SK-N-SH (cell line): ENCODE measurements around the gene CST3. TPM values are rescaled to one million over a fixed set of nuclear protein-coding genes. Genes with fewer than 3 reads are reported as not detected.

Experiments
- CTCF ChIA-PET: fragments of 300-600, 350-600 bp; formaldehyde crosslinking; extraction: SDS; loops from one replicate; lab custom pipeline; 2021; lab: Yijun Ruan, JAX
- POLR2A ChIA-PET: fragments of 350-600 bp; sonication (Branson Sonifier 250); formaldehyde crosslinking; extraction: SDS; loops from one replicate; lab custom pipeline; 2020; ENCODE audit warnings: antibody characterized with exemption, inconsistent platforms; lab: Yijun Ruan, JAX
- DNase-seq: peaks from one replicate; pipeline ENCODE4 v3.0.0; 2012
- H2AFZ ChIP-seq: fragments of 200-600 bp; sonication (generic); 2 replicates; pipeline ENCODE4 v1.8.1; 2016; ENCODE audit warnings: antibody characterized with exemption, mild to moderate bottlenecking, low read depth
- H3F3A ChIP-seq: fragments of 200-600 bp; sonication (generic); replicated peaks from 2 replicates; pipeline ENCODE3; 2016; ENCODE audit warnings: antibody characterized with exemption, mild to moderate bottlenecking; ENCODE audit not compliant: insufficient read depth
- H3K27ac ChIP-seq, 2 experiments: fragments of 200-500 bp in 1 of 2; fragments of 200-600 bp in 1 of 2; sonication (Bioruptor generic) in 1 of 2; sonication (generic), shearing (Covaris generic) in 1 of 2; 2 replicates each; pipeline versions ENCODE4 v1.5.1 to v1.6.1; 2014 to 2016; ENCODE audit warnings: low read depth in 2 of 2, inconsistent platforms in 1 of 2, low read length in 1 of 2, mild to moderate bottlenecking in 1 of 2, mixed read lengths in 1 of 2
- H3K27me3 ChIP-seq: fragments of 200-600 bp; sonication (generic), shearing (Covaris generic); 2 replicates; pipeline ENCODE4 v1.6.1; 2016; ENCODE audit warnings: mixed run types; ENCODE audit not compliant: insufficient read depth
- H3K36me3 ChIP-seq, 2 experiments: fragments of 200-500 bp in 1 of 2; fragments of 200-600 bp in 1 of 2; sonication (Bioruptor generic) in 1 of 2; sonication (generic) in 1 of 2; replicated peaks in 1 of 2; 2 replicates each; pipeline versions ENCODE3 to v1.5.1; 2014 to 2016; ENCODE audit warnings: low read length in 1 of 2, mild to moderate bottlenecking in 1 of 2; ENCODE audit not compliant: insufficient read depth in 2 of 2, control insufficient read depth in 1 of 2
- H3K4me1 ChIP-seq, 2 experiments: fragments of 200-500 bp in 1 of 2; fragments of 200-600 bp in 1 of 2; sonication (Bioruptor generic) in 1 of 2; sonication (generic), shearing (Covaris generic) in 1 of 2; 2 replicates each; pipeline versions ENCODE4 v1.5.1 to v1.6.1; 2014 to 2016; ENCODE audit warnings: low read depth in 1 of 2, low read length in 1 of 2, mixed run types in 1 of 2; ENCODE audit not compliant: insufficient read depth in 2 of 2, control insufficient read depth in 1 of 2
- H3K4me2 ChIP-seq: fragments of 200-600 bp; sonication (generic), shearing (Covaris generic); 2 replicates; pipeline ENCODE4 v1.6.1; 2017; ENCODE audit warnings: mixed run types
- H3K4me3 ChIP-seq, 2 experiments: fragments of 200-500 bp in 1 of 2; fragments of 200-600 bp in 1 of 2; sonication (Bioruptor generic) in 1 of 2; sonication (generic), shearing (Covaris generic) in 1 of 2; 2 replicates each; pipeline versions ENCODE4 v1.5.1 to v1.8.1; 2014 to 2016; ENCODE audit warnings: low read depth in 2 of 2, inconsistent platforms in 1 of 2, low read length in 1 of 2, mild to moderate bottlenecking in 1 of 2, mixed read lengths in 1 of 2, moderate library complexity in 1 of 2
- H3K79me2 ChIP-seq: fragments of 200-600 bp; sonication (generic); 2 replicates; pipeline ENCODE4 v1.8.1; 2017; ENCODE audit warnings: mild to moderate bottlenecking; ENCODE audit not compliant: insufficient read depth
- H3K9ac ChIP-seq: fragments of 200-600 bp; sonication (generic); 2 replicates; pipeline ENCODE4 v1.6.1; 2017; ENCODE audit warnings: mixed run types
- H3K9me2 ChIP-seq: fragments of 200-600 bp; sonication (generic); 2 replicates; pipeline ENCODE4 v1.6.1; 2017; ENCODE audit warnings: mixed run types
- H3K9me3 ChIP-seq: fragments of 200-600 bp; sonication (generic); 2 replicates; pipeline ENCODE4 v1.6.1; 2017; ENCODE audit warnings: mixed run types, mild to moderate bottlenecking, moderate library complexity
- H4K20me1 ChIP-seq: fragments of 200-600 bp; sonication (generic); 2 replicates; pipeline ENCODE4 v1.6.1; 2017; ENCODE audit warnings: mild to moderate bottlenecking, mixed run types; ENCODE audit not compliant: insufficient read depth
- CHD2 ChIP-seq: fragments of 150-350 bp; IDR thresholded peaks from 2 replicates; pipeline ENCODE4 v1.6.1; 2018; ENCODE audit warnings: low read length; ENCODE audit not compliant: partially characterized antibody
- EZH2phosphoT487 ChIP-seq: fragments of 200-600 bp; sonication (generic); IDR thresholded peaks from 2 replicates; pipeline ENCODE4 v1.6.1; 2017; ENCODE audit warnings: low read depth, mixed run types, mild to moderate bottlenecking, antibody characterized with exemption, moderate library complexity, borderline replicate concordance
- FOSL2 ChIP-seq: IDR thresholded peaks from 2 replicates; pipeline ENCODE4 v1.4.0; 2012; ENCODE audit warnings: low read depth, mild to moderate bottlenecking, moderate library complexity, borderline replicate concordance
- FOXJ3 ChIP-seq: sonication (generic); formaldehyde crosslinking; IDR thresholded peaks from 2 replicates; pipeline ENCODE4 v1.5.1; 2020; ENCODE audit warnings: mild to moderate bottlenecking, missing genetic modification reagents
- GABPA ChIP-seq: IDR thresholded peaks from 2 replicates; pipeline ENCODE4 v1.4.0; 2012; ENCODE audit warnings: low read depth, mild to moderate bottlenecking
- GATA2 ChIP-seq: sonication (generic); formaldehyde crosslinking; IDR thresholded peaks from 2 replicates; pipeline ENCODE4 v1.5.0; 2020; ENCODE audit warnings: mild to moderate bottlenecking, missing genetic modification reagents
- JUND ChIP-seq: IDR thresholded peaks from 2 replicates; pipeline ENCODE4 v1.4.0; 2012
- MEF2A ChIP-seq: IDR thresholded peaks from 2 replicates; pipeline ENCODE4 v1.4.0; 2012; ENCODE audit warnings: low read depth, borderline replicate concordance
- MXI1 ChIP-seq: IDR thresholded peaks from 2 replicates; pipeline ENCODE4 v1.6.1; 2012; ENCODE audit warnings: mild to moderate bottlenecking, low read depth, low read length, improper control_type of control experiment
- NRF1 ChIP-seq: IDR thresholded peaks from 2 replicates; pipeline ENCODE4 v1.6.1; 2012; ENCODE audit warnings: low read depth, mild to moderate bottlenecking, low read length
- POLR2AphosphoS5 ChIP-seq: IDR thresholded peaks from 2 replicates; pipeline ENCODE4 v1.6.1; 2012; ENCODE audit warnings: low read depth, low read length
- RAD21 ChIP-seq: IDR thresholded peaks from 2 replicates; pipeline ENCODE4 v1.6.1; 2012; ENCODE audit warnings: mild to moderate bottlenecking, low read length
- TCF12 ChIP-seq: IDR thresholded peaks from 2 replicates; pipeline ENCODE4 v1.4.0; 2012
- YY1 ChIP-seq: IDR thresholded peaks from 2 replicates; pipeline ENCODE4 v1.4.0; 2012; ENCODE audit warnings: low read depth, mild to moderate bottlenecking
- WGBS: methylation state at CpG from one replicate; pipeline ENCODE4 v1.1.6; 2017; ENCODE audit warnings: low lambda C conversion rate; 5-methylcytosine and 5-hydroxymethylcytosine counted together
- polyA plus RNA-seq, 3 experiments: library from polyadenylated mRNA; depleted of rRNA; stranded (reverse); fragments of >200 nt; gene quantifications; 2 replicates each; pipeline ENCODE4 v1.2.3, GENCODE V29; 2012
- TF ChIP-seq, protein P1 (sequence below): IDR thresholded peaks from 2 replicates; pipeline ENCODE4; 2012
- TF ChIP-seq, protein P2 (sequence below): IDR thresholded peaks from 2 replicates; pipeline ENCODE4 v1.6.1; 2012; ENCODE audit warnings: mild to moderate bottlenecking, low read depth, low read length, moderate library complexity
- TF ChIP-seq, protein P3 (sequence below): fragments of 150-350 bp; IDR thresholded peaks from 2 replicates; pipeline ENCODE4 v1.6.1; 2016; ENCODE audit warnings: mild to moderate bottlenecking, low read depth, low read length
- TF ChIP-seq, protein P4 (sequence below): IDR thresholded peaks from 2 replicates; pipeline ENCODE4 v1.4.0; 2012; ENCODE audit warnings: low read depth
- TF ChIP-seq, protein P5 (sequence below): fragments of 150-350 bp; IDR thresholded peaks from 2 replicates; pipeline ENCODE4 v1.6.1; 2017; ENCODE audit warnings: antibody characterized with exemption, low read length, low read depth, borderline replicate concordance

Gene CST3
- polyA plus RNA-seq, 1 of the 3 experiments (the other 2 are of a cell fraction): 428 TPM

DNA sequence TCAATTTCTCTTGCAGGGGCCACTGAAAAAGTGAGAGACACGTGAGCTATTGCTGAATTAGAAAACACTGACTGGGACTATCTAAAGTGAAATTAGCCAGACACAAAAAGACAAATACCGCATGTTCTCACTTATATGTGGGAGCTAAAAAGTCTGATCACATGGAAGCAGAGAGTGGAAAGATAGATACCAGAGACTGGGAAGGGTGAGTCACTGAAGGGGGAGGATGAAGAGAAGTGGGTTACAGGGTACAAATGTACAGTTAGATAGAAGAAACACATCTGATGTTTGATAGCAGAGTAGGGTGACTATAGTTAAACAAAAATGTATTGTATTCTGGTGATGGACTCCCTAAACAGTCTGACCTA lies 13.4 kb downstream of the CST3 start:
- H3K4me3 ChIP-seq: no peak overlapping the region
- TF ChIP-seq TCF12 (peak; percentile 64), NRF1 (no peak), JUND (peak; percentile 23; the same call in 1 of the 2 replicates), GABPA (no peak), YY1 (no peak), EZH2phosphoT487 (no peak)
- TF ChIP-seq, protein P1, sequence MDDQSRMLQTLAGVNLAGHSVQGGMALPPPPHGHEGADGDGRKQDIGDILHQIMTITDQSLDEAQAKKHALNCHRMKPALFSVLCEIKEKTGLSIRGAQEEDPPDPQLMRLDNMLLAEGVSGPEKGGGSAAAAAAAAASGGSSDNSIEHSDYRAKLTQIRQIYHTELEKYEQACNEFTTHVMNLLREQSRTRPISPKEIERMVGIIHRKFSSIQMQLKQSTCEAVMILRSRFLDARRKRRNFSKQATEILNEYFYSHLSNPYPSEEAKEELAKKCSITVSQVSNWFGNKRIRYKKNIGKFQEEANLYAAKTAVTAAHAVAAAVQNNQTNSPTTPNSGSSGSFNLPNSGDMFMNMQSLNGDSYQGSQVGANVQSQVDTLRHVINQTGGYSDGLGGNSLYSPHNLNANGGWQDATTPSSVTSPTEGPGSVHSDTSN: peak; percentile 20; the same call in 1 of the 2 replicates
- TF ChIP-seq, protein P2, sequence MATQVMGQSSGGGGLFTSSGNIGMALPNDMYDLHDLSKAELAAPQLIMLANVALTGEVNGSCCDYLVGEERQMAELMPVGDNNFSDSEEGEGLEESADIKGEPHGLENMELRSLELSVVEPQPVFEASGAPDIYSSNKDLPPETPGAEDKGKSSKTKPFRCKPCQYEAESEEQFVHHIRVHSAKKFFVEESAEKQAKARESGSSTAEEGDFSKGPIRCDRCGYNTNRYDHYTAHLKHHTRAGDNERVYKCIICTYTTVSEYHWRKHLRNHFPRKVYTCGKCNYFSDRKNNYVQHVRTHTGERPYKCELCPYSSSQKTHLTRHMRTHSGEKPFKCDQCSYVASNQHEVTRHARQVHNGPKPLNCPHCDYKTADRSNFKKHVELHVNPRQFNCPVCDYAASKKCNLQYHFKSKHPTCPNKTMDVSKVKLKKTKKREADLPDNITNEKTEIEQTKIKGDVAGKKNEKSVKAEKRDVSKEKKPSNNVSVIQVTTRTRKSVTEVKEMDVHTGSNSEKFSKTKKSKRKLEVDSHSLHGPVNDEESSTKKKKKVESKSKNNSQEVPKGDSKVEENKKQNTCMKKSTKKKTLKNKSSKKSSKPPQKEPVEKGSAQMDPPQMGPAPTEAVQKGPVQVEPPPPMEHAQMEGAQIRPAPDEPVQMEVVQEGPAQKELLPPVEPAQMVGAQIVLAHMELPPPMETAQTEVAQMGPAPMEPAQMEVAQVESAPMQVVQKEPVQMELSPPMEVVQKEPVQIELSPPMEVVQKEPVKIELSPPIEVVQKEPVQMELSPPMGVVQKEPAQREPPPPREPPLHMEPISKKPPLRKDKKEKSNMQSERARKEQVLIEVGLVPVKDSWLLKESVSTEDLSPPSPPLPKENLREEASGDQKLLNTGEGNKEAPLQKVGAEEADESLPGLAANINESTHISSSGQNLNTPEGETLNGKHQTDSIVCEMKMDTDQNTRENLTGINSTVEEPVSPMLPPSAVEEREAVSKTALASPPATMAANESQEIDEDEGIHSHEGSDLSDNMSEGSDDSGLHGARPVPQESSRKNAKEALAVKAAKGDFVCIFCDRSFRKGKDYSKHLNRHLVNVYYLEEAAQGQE: no peak
- no peaks in the 10 kb centered on the region for H4K20me1 ChIP-seq
- H2AFZ ChIP-seq: peak overlapping the region; percentile 36; the same call in 1 of the 2 replicates
- CTCF ChIA-PET: no interaction called here
- H3K27me3 ChIP-seq: no peaks in the 10 kb centered on the region
- POLR2A ChIA-PET: no interaction called here
- H3K4me1 ChIP-seq: no peaks in the 10 kb centered on the region; a peak in 1 of 4 replicates
- no peak overlapping the region for H3K9ac ChIP-seq
- 27% methylated on average over 2 of the region's 2 CpGs for WGBS
- no peak overlapping the region for H3K4me2 ChIP-seq
- no peaks in the 10 kb centered on the region for H3K36me3 ChIP-seq
- peaks cover 10% of the 10 kb centered on the region for H3F3A ChIP-seq
- H3K9me3 ChIP-seq: no peaks in the 10 kb centered on the region
- H3K27ac ChIP-seq: peak overlapping the region in 1 of 2 experiments; percentile 90; a peak in 1 of 4 replicates
- no peaks in the 10 kb centered on the region for H3K79me2 ChIP-seq
- no peak for DNase-seq
- no peaks in the 10 kb centered on the region for H3K9me2 ChIP-seq

DNA sequence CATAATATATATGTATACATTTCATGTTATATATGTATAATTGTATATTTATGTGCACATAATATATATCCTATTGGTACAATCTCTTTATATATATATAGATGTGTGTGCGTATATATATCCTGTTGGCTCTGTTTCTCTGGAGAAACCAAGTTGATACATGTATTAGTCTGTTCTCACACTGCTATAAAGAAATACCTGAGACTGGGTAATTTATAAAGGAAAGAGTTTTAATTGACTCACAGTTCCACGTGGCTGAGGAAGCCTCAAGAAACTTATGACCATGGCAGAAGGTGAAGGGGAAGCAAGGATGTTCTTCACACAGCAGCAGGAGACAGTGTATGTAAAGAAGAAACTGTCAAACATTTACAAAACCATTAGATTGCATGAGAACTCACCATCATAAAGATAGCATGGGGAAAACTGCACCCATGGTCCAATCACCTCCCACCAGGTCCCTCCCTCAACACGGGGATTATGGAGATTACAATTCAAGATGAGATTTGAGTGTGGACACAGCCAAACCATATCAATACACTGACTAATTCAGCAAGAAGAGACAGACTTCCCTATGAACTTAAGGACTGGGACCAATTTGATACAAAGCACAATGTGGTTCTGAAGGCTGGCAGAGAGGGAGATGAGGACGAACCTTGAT lies 14.0 kb downstream of the CST3 start:
- no peak overlapping the region for H3K4me2 ChIP-seq
- H3K9me2 ChIP-seq: no peaks in the 10 kb centered on the region
- POLR2A ChIA-PET: no interaction called here
- no peaks in the 10 kb centered on the region for H4K20me1 ChIP-seq
- no peaks in the 10 kb centered on the region for H3K79me2 ChIP-seq
- H3F3A ChIP-seq: peaks cover 10% of the 10 kb centered on the region
- H3K27me3 ChIP-seq: no peaks in the 10 kb centered on the region
- CTCF ChIA-PET: no interaction called here
- no peak for DNase-seq
- H3K4me1 ChIP-seq: no peaks in the 10 kb centered on the region; a peak in 1 of 4 replicates
- peak overlapping the region; percentile 36; the same call in 1 of the 2 replicates for H2AFZ ChIP-seq
- no peak overlapping the region for H3K9ac ChIP-seq
- H3K9me3 ChIP-seq: no peaks in the 10 kb centered on the region
- no peak overlapping the region for H3K4me3 ChIP-seq
- H3K27ac ChIP-seq: peak overlapping the region in 1 of 2 experiments; percentile 90; a peak in 1 of 4 replicates
- no peaks in the 10 kb centered on the region for H3K36me3 ChIP-seq
- 31% methylated on average over 4 of the region's 4 CpGs for WGBS
- TF ChIP-seq, protein P3, sequence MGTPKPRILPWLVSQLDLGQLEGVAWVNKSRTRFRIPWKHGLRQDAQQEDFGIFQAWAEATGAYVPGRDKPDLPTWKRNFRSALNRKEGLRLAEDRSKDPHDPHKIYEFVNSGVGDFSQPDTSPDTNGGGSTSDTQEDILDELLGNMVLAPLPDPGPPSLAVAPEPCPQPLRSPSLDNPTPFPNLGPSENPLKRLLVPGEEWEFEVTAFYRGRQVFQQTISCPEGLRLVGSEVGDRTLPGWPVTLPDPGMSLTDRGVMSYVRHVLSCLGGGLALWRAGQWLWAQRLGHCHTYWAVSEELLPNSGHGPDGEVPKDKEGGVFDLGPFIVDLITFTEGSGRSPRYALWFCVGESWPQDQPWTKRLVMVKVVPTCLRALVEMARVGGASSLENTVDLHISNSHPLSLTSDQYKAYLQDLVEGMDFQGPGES: no peak
- no peak for TF ChIP-seq EZH2phosphoT487
- TF ChIP-seq FOXJ3 (CRISPR knock-in tag): no peak
- TF ChIP-seq GATA2 (CRISPR knock-in tag): no peak
- no peak for TF ChIP-seq CHD2
- TF ChIP-seq, protein P1: no peak
- no peak for TF ChIP-seq MXI1
- no peak for TF ChIP-seq POLR2AphosphoS5
- no peak for TF ChIP-seq RAD21
- no peak for TF ChIP-seq MEF2A
- TF ChIP-seq, protein P4, sequence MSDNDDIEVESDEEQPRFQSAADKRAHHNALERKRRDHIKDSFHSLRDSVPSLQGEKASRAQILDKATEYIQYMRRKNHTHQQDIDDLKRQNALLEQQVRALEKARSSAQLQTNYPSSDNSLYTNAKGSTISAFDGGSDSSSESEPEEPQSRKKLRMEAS: no peak
- no peak for TF ChIP-seq FOSL2
- TF ChIP-seq, protein P5, sequence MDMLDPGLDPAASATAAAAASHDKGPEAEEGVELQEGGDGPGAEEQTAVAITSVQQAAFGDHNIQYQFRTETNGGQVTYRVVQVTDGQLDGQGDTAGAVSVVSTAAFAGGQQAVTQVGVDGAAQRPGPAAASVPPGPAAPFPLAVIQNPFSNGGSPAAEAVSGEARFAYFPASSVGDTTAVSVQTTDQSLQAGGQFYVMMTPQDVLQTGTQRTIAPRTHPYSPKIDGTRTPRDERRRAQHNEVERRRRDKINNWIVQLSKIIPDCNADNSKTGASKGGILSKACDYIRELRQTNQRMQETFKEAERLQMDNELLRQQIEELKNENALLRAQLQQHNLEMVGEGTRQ: no peak
- no peak for TF ChIP-seq GABPA
- TF ChIP-seq NRF1: no peak
